Effector memory CD8-positive, alpha-beta T cell (primary cell): ENCODE data around the gene CDKN2D.

Source experiments
- ATAC-seq: fragments of 150-1000 bp; cut with Tn5 transposase; replicated peaks from 2 replicates; pipeline ENCODE4 v1.10.0; 2021; ENCODE audit warnings: mild to moderate bottlenecking, moderate library complexity
- DNase-seq, 3 experiments: peaks; one replicate each; pipeline ENCODE4 v3.0.0; 2021
- H3K27ac Mint-ChIP-seq, 2 donors: one replicate each; pipeline ENCODE4 v1.8.0; 2022; ENCODE audit warnings: mild to moderate bottlenecking in 2 of 2, mixed read lengths in 2 of 2, moderate library complexity in 2 of 2
- H3K27me3 Mint-ChIP-seq, 2 donors: one replicate each; pipeline ENCODE4 v1.8.0; 2022; ENCODE audit warnings: mixed read lengths in 2 of 2
- H3K36me3 Mint-ChIP-seq: one replicate; pipeline ENCODE4 v1.8.0; 2022; ENCODE audit warnings: mild to moderate bottlenecking, moderate library complexity, mixed read lengths; ENCODE audit not compliant: insufficient read depth
- H3K4me1 Mint-ChIP-seq, 2 donors: one replicate each; pipeline ENCODE4 v1.8.0; 2022; ENCODE audit warnings: low read depth in 2 of 2, mixed read lengths in 2 of 2
- H3K4me3 Mint-ChIP-seq, 2 donors: one replicate each; pipeline ENCODE4 v1.8.0; 2022; ENCODE audit warnings: mild to moderate bottlenecking in 2 of 2, mixed read lengths in 2 of 2, moderate library complexity in 2 of 2
- H3K9me3 Mint-ChIP-seq, 2 donors: one replicate each; pipeline ENCODE4 v1.8.0; 2022; ENCODE audit warnings: mixed read lengths in 2 of 2
- total RNA-seq, 9 experiments: gene quantifications; one replicate each; lab custom pipeline; 2026; lab: John Stamatoyannopoulos, UW

Gene CDKN2D
- total RNA-seq: 8.7 to 52.4 (median 17.1) reads per million in 9 experiments

DNA sequence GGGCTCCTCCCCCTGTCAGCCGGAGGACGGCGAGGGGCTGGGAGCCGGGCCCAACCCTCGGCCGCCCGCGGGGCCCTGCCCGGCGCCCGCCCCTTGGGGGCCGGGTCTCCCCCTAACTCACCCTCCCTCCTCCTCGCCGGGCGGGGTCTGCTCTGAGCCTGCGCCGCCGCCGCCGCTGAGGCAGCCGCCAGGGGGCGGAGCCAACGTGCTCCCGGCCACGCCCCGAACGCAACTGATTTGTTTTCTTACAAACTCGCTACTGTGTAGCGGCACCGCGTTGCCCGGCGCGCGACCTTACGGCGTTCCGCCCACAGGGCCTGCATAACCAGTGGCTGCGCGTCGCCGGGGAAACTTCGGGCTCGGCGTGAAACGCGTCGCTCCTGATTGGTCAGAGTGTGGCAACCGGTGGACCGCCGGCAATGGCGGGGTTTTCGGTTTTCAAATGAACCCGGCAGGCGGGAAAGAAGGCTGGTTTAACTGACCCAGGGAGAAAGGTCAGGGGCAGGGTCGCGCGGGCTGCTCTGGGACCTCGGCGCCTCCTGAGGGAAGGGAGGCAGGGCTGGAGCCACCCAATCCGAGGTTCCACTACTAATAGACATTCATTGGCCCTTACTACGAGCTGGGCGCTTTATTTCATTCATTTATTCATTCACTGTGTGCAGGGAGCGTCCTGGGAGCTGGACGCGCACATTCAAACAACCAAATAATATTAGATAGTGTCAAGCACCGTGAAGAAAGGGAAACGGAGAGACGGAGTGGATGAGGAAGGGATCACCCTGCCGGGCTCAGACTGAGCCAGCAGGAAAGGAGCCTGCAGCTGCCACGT is at the start of gene CDKN2D:
CDKN2D (minus strand) TSS at position 154 of the 826 bp plus-strand sequence. CDS start 326 bp downstream, outside the sequence.
- Mint-ChIP-seq H3K9me3 (no peaks in the 10 kb centered on the region), H3K27ac (peak within 1 kb of the TSS; percentile 92 to 95), H3K36me3 (peaks cover 52% of the 10 kb centered on the region), H3K4me3 (peak within 1 kb of the TSS; percentile 87 to 90), H3K4me1 (peaks cover 39 to 51% of the 10 kb centered on the region in 2 donors), H3K27me3 (no peaks in the 10 kb centered on the region)
- ATAC-seq (peak; percentile 67), DNase-seq (peak; percentile 99 to 100 (median 100))

DNA sequence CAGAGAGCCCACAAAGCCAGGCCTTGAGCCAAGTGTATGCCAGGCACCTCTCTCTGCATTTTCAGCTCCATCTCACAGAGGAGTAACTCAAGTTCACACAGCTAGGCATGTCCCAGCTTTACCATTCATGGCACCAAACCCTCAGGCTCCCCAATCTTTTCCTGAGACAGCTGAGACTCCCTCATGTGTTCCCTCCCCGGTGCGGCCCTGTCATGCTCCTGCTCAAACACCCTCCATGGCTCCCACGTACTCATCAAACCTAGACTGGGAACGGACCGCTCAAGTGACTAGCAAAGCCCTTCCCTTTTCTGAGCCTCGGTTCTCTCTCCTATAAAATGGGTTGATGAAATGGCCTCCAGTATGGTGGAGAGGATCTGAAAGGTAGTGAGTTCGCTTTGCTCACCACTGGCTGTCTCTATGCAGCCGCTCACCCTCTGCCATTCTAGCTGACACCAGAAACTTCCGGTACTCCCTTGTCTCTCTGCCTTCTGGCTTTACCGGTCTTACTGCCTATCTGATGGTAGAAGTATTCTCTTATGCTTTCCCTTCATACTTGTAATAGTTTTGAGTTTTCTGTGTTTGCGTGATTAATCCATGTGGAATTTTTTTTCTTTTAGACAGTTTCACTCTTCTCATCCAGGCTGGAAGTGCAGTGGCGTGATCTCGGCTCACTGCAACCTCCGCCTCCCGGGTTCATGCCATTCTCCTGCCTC is 48.8 kb upstream of the CDKN2D start:
- Mint-ChIP-seq H3K36me3 (peaks cover 50% of the 10 kb centered on the region), H3K27ac (peak overlapping the region; percentile 68 to 76), H3K4me1 (peaks cover 35 to 39% of the 10 kb centered on the region in 2 donors), H3K4me3 (peak overlapping the region; percentile 17 to 37), H3K9me3 (no peaks in the 10 kb centered on the region), H3K27me3 (no peaks in the 10 kb centered on the region)
- DNase-seq (no peak), ATAC-seq (no peak)

DNA sequence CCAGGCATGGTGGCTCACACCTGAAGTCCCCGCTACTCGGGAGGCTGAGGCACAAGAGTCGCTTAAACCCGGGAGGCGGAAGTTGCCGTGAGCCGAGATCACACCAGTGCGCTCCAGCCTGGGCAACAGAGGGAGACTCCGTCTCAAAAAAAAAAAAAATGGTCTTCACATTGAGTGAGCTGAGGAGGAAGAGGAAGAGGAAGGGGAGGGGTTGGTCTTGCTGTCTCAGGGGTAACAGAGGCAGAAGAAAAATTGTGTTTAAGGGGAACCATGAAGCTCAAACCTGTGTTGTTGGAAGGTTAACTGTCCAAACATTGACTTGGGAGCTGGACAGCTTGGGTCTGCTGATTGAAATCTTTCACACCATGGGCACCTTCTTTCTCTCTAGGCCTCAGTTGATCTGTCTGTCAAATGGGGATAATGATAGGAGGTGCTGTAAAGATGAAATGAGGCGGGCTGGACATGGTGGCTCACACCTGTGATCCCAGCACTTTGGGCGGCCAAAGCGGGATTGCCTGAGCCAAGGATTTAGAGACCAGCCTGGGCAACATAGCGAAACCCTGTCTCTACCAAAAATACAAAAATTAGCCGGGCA is 46.7 kb upstream of the CDKN2D start:
- H3K4me1 Mint-ChIP-seq: peaks cover 23 to 24% of the 10 kb centered on the region in 2 donors
- peak overlapping the region; percentile 79 to 86 for H3K27ac Mint-ChIP-seq
- H3K4me3 Mint-ChIP-seq: peak overlapping the region; percentile 66 to 71
- ATAC-seq (peak; percentile 40), DNase-seq (no peak)
- H3K36me3 Mint-ChIP-seq: peaks cover 43% of the 10 kb centered on the region
- no peaks in the 10 kb centered on the region for H3K9me3 Mint-ChIP-seq
- H3K27me3 Mint-ChIP-seq: no peaks in the 10 kb centered on the region

DNA sequence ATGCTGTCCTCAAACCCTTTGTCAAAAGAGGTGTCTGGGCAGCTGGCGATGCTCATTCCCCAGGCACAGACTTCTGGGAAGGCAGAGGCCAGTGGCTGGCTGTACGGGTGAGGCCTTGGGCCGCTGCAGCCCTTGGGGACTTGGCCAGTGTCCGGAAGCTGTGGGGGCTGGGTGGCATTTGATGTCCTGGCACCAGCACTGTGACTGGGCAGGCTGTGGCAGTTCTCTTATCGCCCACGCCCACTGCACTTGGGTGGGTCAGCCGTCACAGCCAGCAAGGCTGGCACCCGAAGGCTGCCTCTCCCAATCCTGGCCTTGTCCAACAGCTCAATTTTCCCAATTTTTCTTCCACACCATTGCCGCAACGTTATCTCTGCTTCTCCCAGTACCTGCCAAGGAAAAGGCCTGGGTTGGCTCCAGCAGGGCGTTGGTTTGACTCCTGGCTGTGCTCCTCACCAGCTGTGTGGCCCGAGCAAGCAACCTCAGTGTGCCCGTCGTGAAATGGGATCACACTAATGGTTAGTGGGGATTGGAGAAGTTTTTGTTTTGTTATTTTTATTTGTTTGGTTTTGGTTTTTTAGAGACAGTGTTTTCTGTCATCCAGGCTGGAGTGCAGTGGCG is 43.8 kb upstream of the CDKN2D start:
- Mint-ChIP-seq H3K4me1 (peaks cover 19 to 20% of the 10 kb centered on the region in 2 donors), H3K4me3 (no peak overlapping the region)

DNA sequence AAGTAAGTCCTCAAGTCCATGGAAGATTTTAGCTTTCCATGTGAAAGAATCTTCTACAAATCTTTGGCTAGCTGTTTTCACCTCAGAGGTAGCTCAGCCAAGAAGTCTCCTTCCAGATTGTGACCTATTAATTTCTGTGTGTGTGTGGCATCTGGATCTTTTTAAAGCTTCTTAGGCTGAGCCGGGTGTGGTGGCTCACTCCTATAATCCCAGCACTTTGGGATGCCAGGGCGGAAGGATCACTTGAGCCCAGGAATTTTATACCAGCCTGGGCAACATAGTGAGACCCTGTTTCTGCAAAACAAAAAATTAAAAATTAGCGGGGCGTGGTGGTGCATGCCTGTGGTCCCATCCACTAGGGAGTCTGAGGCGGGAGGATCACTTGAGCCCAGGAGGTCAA is 43.1 kb upstream of the CDKN2D start:
- H3K27ac Mint-ChIP-seq: peak overlapping the region in 1 of 2 donors; percentile 16
- no peak overlapping the region for H3K4me3 Mint-ChIP-seq
- H3K27me3 Mint-ChIP-seq: no peaks in the 10 kb centered on the region
- no peaks in the 10 kb centered on the region for H3K9me3 Mint-ChIP-seq
- ATAC-seq (no peak), DNase-seq (no peak)
- peaks cover 16 to 20% of the 10 kb centered on the region in 2 donors for H3K4me1 Mint-ChIP-seq
- H3K36me3 Mint-ChIP-seq: peaks cover 26% of the 10 kb centered on the region

More for the DNA sequence above, 43.8 kb upstream of the CDKN2D start:
- Mint-ChIP-seq H3K27me3 (no peaks in the 10 kb centered on the region), H3K27ac (peak overlapping the region in 1 of 2 donors; percentile 46), H3K9me3 (no peaks in the 10 kb centered on the region), H3K36me3 (peaks cover 30% of the 10 kb centered on the region)
- DNase-seq (no peak), ATAC-seq (no peak)

DNA sequence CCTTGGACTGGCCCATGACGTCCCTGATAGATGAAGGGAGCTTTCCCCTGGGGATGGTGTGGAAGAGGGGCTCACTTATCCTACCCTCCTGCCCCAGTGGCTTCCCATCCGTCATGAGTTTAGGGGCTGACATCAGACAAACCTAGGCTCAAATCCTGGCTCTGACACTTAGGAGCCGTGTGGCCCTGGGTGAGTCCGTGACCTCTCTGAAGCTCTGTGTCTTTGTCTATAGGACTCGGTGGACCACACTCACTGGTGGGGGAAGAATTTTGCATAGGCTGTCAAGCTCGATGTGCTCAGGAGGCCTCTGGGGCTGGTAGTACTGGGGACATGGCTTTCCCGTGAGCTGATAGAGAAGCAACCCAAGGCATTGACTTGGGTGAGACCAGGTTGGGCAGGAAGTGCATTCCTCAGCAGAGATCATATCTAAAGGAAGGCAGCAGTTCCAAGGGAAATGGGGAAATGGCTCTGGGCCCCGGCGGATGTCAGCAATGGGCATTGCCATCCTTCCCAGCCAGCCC is 35.7 kb upstream of the CDKN2D start:
- Mint-ChIP-seq H3K4me1 (peaks cover 22 to 23% of the 10 kb centered on the region in 2 donors), H3K27me3 (no peaks in the 10 kb centered on the region), H3K36me3 (peaks cover 27% of the 10 kb centered on the region), H3K4me3 (peak overlapping the region; percentile 87 to 98), H3K27ac (peak overlapping the region; percentile 96), H3K9me3 (no peaks in the 10 kb centered on the region)
- no peak for DNase-seq
- no peak for ATAC-seq

DNA sequence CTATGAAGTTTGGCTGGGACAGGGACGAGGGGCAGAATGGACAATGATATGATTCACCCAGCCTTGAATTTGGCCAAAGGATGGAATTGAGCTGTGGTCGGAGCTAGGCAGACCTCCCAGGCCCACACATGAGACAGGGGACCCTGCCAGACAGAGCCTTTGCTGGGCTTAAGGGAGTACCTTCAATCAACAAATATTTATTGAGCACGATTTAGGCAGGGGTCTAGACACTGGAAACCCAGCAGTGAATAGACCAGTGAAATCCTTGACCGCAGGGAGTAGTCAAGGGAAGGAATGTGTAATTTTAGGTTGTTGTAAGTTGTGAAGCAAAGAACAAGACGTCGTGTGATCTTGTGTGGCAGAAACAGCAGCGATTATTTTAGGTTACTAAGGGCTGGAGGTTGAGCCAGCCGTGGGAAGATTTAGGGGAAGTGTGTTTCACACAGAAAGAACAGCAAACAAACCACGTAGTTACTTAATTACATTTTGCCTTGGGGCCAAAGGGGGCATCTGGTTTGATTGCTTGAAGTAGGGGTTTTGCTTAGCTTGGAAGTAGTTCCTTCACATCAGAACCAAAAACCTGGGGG is 35.2 kb upstream of the CDKN2D start:
- H3K9me3 Mint-ChIP-seq: no peaks in the 10 kb centered on the region
- H3K36me3 Mint-ChIP-seq: peaks cover 27% of the 10 kb centered on the region
- peak; percentile 29 to 45 (median 33) for DNase-seq
- peak; percentile 39 for ATAC-seq
- H3K27me3 Mint-ChIP-seq: no peaks in the 10 kb centered on the region
- peak overlapping the region; percentile 87 to 98 for H3K4me3 Mint-ChIP-seq
- peaks cover 22 to 23% of the 10 kb centered on the region in 2 donors for H3K4me1 Mint-ChIP-seq
- peak overlapping the region; percentile 96 for H3K27ac Mint-ChIP-seq

DNA sequence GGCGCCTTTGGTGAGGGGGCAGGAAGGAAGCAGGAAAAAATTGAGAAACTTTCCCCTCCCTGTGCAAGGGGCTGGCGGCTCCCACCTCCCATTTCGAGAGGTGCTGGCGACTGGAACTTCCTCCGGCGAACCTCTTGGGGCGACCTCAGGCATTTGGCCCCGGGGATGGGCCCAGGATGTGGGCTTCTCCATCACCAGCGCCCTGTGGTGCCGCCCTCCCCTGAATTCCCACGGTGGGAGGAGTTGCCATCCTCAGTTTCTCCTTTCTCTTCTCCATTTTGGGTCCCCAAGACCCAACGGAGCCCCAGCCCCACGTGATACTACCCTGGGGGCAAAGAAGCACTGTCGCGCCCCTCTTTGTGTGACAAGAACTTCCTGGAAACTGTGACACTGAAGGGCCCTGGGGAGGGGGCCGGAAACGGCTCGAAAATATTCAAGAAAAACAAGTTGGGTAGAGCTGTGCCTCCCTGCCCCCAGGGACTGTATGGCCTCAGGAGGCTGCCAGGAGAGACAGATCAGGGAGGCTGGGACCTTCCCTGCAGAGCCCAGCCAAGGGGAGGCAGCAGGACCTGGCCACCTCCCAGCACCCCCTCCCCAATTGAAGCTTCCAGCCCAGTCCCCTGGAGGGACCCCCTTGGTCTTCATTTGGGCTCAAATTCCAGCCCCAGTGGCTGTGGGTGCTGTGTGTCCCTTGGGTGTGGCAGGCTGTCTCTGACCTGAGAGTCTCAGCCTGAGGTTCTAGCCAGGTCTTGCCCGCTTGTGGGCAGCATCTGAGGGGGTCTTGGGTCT is 34.5 kb upstream of the CDKN2D start:
- Mint-ChIP-seq H3K9me3 (no peaks in the 10 kb centered on the region), H3K27ac (peak overlapping the region; percentile 96), H3K36me3 (peaks cover 26% of the 10 kb centered on the region), H3K4me1 (peaks cover 22 to 23% of the 10 kb centered on the region in 2 donors), H3K27me3 (no peaks in the 10 kb centered on the region), H3K4me3 (peak overlapping the region; percentile 87 to 98)
- ATAC-seq (peak; percentile 63), DNase-seq (peak; percentile 56 to 74 (median 64))

DNA sequence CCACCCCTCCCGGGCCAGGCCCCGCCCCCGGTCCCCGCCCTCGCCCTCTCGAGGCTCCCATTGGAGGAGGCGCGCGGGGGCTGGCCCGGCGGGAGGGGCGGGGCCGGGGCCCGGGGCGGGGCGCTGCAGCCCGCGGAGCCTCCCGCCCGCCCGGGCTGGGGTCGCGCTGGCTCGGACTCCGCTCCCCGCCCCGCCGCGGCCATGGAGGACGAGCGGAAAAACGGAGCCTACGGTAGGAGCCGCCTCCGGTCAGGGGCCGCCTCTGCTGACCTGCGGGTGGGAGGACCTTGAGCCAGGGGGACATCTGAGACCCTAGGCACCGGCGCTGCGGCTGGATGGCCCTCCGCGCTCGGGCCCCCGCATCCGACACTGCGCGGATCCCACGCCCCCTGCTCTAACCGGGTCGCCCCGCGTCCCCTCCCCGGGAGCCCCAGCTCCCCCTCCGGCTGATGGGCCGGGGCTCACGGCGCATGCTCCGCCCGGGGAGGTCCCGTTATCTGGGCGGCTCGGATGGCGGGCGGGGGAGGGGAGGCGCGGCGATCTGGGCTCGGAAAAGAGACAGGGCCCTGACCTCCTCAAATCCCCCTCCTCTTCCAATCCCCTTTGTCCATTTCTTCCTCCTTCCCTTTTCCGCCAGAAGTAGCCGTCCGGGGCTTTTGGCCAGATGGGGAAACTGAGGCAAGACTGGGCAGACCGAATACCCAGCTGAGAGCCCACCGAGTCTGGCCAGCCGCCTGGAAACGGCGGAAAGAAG is 33.7 kb upstream of the CDKN2D start:
- no peaks in the 10 kb centered on the region for H3K9me3 Mint-ChIP-seq
- peak overlapping the region; percentile 96 for H3K27ac Mint-ChIP-seq
- H3K36me3 Mint-ChIP-seq: peaks cover 23% of the 10 kb centered on the region
- DNase-seq: peak; percentile 73 to 80 (median 76)
- ATAC-seq: peak; percentile 78
- H3K27me3 Mint-ChIP-seq: no peaks in the 10 kb centered on the region
- peaks cover 22 to 23% of the 10 kb centered on the region in 2 donors for H3K4me1 Mint-ChIP-seq
- peak overlapping the region; percentile 87 to 98 for H3K4me3 Mint-ChIP-seq

DNA sequence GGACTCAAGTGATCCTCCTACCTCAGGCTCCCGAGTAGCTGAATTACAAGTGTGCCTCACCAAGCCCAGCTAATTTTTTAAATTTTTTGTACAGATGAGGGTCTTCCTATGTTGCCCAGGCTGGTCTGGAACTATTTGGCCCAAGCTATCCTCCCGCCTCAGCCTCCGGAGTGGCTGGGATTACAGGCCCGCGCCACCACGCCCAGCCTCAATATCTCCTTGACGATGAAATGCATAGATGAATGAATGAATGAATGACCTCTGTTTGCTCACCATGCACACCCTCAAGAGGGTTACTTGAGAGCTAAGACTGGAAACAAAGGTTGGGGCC is 33.2 kb upstream of the CDKN2D start:
- DNase-seq (no peak), ATAC-seq (no peak)
- H3K4me3 Mint-ChIP-seq: peak overlapping the region; percentile 59 to 70
- H3K27ac Mint-ChIP-seq: peak overlapping the region in 1 of 2 donors; percentile 22
- peaks cover 21 to 24% of the 10 kb centered on the region in 2 donors for H3K4me1 Mint-ChIP-seq
- no peaks in the 10 kb centered on the region for H3K9me3 Mint-ChIP-seq
- H3K27me3 Mint-ChIP-seq: no peaks in the 10 kb centered on the region
- H3K36me3 Mint-ChIP-seq: peaks cover 23% of the 10 kb centered on the region

DNA sequence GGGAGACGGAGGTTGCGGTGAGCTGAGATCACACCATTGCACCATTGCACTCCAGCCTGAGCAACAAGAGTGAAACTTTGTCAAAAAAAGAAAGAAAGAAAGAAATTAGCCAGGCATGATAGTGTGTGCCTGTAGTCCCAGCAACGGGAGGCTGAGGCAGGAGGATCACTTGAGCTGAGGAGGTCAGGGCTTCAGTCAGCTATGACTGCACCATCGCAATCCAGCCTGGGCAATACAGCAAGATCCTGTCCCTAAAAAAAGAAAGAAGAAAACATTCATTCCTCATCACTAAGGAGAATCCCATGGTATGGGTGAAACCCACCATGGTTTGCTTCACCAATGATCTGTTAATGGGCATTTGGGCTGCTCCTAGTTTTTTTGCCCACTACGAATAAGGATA is 31.4 kb upstream of the CDKN2D start:
- Mint-ChIP-seq H3K4me1 (peaks cover 37 to 39% of the 10 kb centered on the region in 2 donors), H3K27me3 (no peaks in the 10 kb centered on the region), H3K4me3 (peak overlapping the region in 1 of 2 donors; percentile 1), H3K36me3 (peaks cover 29% of the 10 kb centered on the region), H3K27ac (peak overlapping the region in 1 of 2 donors; percentile 11), H3K9me3 (no peaks in the 10 kb centered on the region)
- no peak for DNase-seq
- ATAC-seq: no peak
